Loucy (cell line): ENCODE data around the gene TTLL12.

ENCODE experiments used
- EZH2phosphoT487 ChIP-seq: fragments of 200-600 bp; IDR thresholded peaks from 2 replicates; pipeline ENCODE4 v1.6.1; 2018; ENCODE audit warnings: antibody characterized with exemption, mild to moderate bottlenecking, moderate library complexity, borderline replicate concordance
- TF ChIP-seq, protein P1 (sequence below): fragments of 200-600 bp; sonication (generic); conservative IDR thresholded peaks from 2 replicates; pipeline ENCODE4 v1.5.1; 2014; ENCODE audit warnings: mild to moderate bottlenecking, antibody characterized with exemption, low read length

DNA sequence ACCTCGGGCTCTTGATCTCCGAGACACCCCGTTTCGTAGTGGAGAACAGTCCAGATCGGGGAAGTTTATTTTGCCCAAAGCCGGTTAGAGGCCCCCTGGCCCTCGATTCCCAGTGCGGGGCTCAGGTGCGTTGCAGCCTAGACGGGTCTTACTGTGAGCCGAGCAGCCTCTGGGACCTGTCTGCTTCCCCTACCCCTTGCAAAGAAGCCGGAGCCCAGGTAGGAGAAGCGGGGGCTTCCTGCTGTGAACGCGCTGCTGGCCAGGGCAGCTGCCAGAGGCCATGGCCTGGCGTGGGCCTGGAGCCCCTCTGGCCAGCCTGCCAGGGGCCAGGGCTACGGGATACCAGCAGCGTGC lies 35.0 kb downstream of the TTLL12 start:
- TF ChIP-seq, protein P1, sequence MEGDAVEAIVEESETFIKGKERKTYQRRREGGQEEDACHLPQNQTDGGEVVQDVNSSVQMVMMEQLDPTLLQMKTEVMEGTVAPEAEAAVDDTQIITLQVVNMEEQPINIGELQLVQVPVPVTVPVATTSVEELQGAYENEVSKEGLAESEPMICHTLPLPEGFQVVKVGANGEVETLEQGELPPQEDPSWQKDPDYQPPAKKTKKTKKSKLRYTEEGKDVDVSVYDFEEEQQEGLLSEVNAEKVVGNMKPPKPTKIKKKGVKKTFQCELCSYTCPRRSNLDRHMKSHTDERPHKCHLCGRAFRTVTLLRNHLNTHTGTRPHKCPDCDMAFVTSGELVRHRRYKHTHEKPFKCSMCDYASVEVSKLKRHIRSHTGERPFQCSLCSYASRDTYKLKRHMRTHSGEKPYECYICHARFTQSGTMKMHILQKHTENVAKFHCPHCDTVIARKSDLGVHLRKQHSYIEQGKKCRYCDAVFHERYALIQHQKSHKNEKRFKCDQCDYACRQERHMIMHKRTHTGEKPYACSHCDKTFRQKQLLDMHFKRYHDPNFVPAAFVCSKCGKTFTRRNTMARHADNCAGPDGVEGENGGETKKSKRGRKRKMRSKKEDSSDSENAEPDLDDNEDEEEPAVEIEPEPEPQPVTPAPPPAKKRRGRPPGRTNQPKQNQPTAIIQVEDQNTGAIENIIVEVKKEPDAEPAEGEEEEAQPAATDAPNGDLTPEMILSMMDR = no peak
- TF ChIP-seq EZH2phosphoT487 = no peak
